Measurements from ENCODE around the gene CPA3. TPM values are rescaled to one million over a fixed set of nuclear protein-coding genes. Genes with fewer than 3 reads are reported as not detected.

Gene CPA3
- total RNA-seq, 2 experiments from 2014 or later = not detected

- no peaks in the 10 kb centered on the region for H3K36me3 Mint-ChIP-seq (ENCODE audit: low read depth)
- H3K27me3 Mint-ChIP-seq = peaks cover 15% of the 10 kb centered on the region
- CTCF ChIA-PET = interaction anchor here (1.0 to 5.6 kb wide), 7 partner anchors 11 to 483 kb away, joined by 3 to 69 read pairs (median 5); no protein-coding TSS in a partner anchor
- no peak for ATAC-seq
- intact Hi-C loops (cut with DNase I, micrococcal nuclease) = no loop called here
- DNase-seq = no peak
- H3K4me3 Mint-ChIP-seq = no peak overlapping the region
- H3K9me3 Mint-ChIP-seq (ENCODE audit: low read depth) = no peaks in the 10 kb centered on the region
- no peaks in the 10 kb centered on the region for H3K4me1 Mint-ChIP-seq
- POLR2A ChIA-PET = no interaction called here
- H3K27ac Mint-ChIP-seq = no peak overlapping the region
Observed at GRCh38 chr3:148863297-148863696, 1.8 kb upstream of the CPA3 start.

GRCh38 chr3:148863814-148864213, 1.3 kb upstream of the CPA3 start:
- ATAC-seq = no peak
- peaks cover 15% of the 10 kb centered on the region for H3K27me3 Mint-ChIP-seq
- intact Hi-C loops (cut with DNase I, micrococcal nuclease) = no loop called here
- no peak overlapping the region for H3K27ac Mint-ChIP-seq
- no peak for DNase-seq
- no peak overlapping the region for H3K4me3 Mint-ChIP-seq
- POLR2A ChIA-PET = no interaction called here
- no peaks in the 10 kb centered on the region for H3K4me1 Mint-ChIP-seq
- no peaks in the 10 kb centered on the region for H3K9me3 Mint-ChIP-seq (ENCODE audit: low read depth)
- H3K36me3 Mint-ChIP-seq (ENCODE audit: low read depth) = no peaks in the 10 kb centered on the region
- CTCF ChIA-PET = interaction anchor here (1.0 to 5.6 kb wide), 5 partner anchors 10 to 86 kb away, joined by 3 to 69 read pairs (median 5); no protein-coding TSS in a partner anchor

GRCh38 chr3:148866261-148866660, 1.2 kb downstream of the CPA3 start:
- H3K36me3 Mint-ChIP-seq (ENCODE audit: low read depth) = no peaks in the 10 kb centered on the region
- intact Hi-C loops (cut with DNase I, micrococcal nuclease) = no loop called here
- no peak overlapping the region for H3K27ac Mint-ChIP-seq

GRCh38 chr3:148873270-148873927, 8.3 kb downstream of the CPA3 start:
- Mint-ChIP-seq H3K27me3 (peaks cover 5% of the 10 kb centered on the region), H3K9me3 (ENCODE audit: low read depth) (no peaks in the 10 kb centered on the region), H3K36me3 (ENCODE audit: low read depth) (no peaks in the 10 kb centered on the region), H3K27ac (no peak overlapping the region), H3K4me1 (no peaks in the 10 kb centered on the region), H3K4me3 (no peak overlapping the region)
- intact Hi-C loops (cut with DNase I, micrococcal nuclease) = no loop called here
- ChIA-PET POLR2A (no interaction called here), CTCF (interaction anchor here (1.8 kb wide), 1 partner anchor 10 kb away, joined by 6 read pairs; no protein-coding TSS in a partner anchor)
- ATAC-seq = no peak
- no peak for DNase-seq

More at GRCh38 chr3:148866261-148866660, 1.2 kb downstream of the CPA3 start:
- CTCF ChIA-PET = interaction anchor here (0.9 to 2.3 kb wide), 3 partner anchors 10 to 89 kb away, joined by 3 to 7 read pairs (median 5); no protein-coding TSS in a partner anchor
- no peak overlapping the region for H3K4me3 Mint-ChIP-seq
- no peak for ATAC-seq
- no peaks in the 10 kb centered on the region for H3K9me3 Mint-ChIP-seq (ENCODE audit: low read depth)
- H3K4me1 Mint-ChIP-seq = no peaks in the 10 kb centered on the region
- H3K27me3 Mint-ChIP-seq = peaks cover 12% of the 10 kb centered on the region
- DNase-seq = no peak
- POLR2A ChIA-PET = no interaction called here

GRCh38 chr3:148873977-148874376, 8.9 kb downstream of the CPA3 start:
- peaks cover 5% of the 10 kb centered on the region for H3K27me3 Mint-ChIP-seq
- H3K4me3 Mint-ChIP-seq = no peak overlapping the region
- DNase-seq (no peak), ATAC-seq (no peak)
- intact Hi-C loops (cut with DNase I, micrococcal nuclease) = no loop called here
- no peaks in the 10 kb centered on the region for H3K9me3 Mint-ChIP-seq (ENCODE audit: low read depth)
- no peaks in the 10 kb centered on the region for H3K36me3 Mint-ChIP-seq (ENCODE audit: low read depth)
- ChIA-PET POLR2A (no interaction called here), CTCF (interaction anchor here (1.8 kb wide), 1 partner anchor 10 kb away, joined by 6 read pairs; no protein-coding TSS in a partner anchor)
- no peaks in the 10 kb centered on the region for H3K4me1 Mint-ChIP-seq
- no peak overlapping the region for H3K27ac Mint-ChIP-seq

- no peak overlapping the region for H3K27ac Mint-ChIP-seq
- H3K9me3 Mint-ChIP-seq (ENCODE audit: low read depth) = no peaks in the 10 kb centered on the region
- peaks cover 5% of the 10 kb centered on the region for H3K27me3 Mint-ChIP-seq
- intact Hi-C loops (cut with DNase I, micrococcal nuclease) = no loop called here
- ChIA-PET POLR2A (no interaction called here), CTCF (interaction anchor here (0.5 to 1.4 kb wide), 3 partner anchors 13 to 46 kb away, joined by 3 to 4 read pairs (median 3); no protein-coding TSS in a partner anchor)
- H3K4me1 Mint-ChIP-seq = no peaks in the 10 kb centered on the region
- H3K36me3 Mint-ChIP-seq (ENCODE audit: low read depth) = no peaks in the 10 kb centered on the region
- ATAC-seq (no peak), DNase-seq (no peak)
- no peak overlapping the region for H3K4me3 Mint-ChIP-seq
Observed at GRCh38 chr3:148878095-148878494, 13.0 kb downstream of the CPA3 start.

GRCh38 chr3:148879256-148879655, 14.2 kb downstream of the CPA3 start:
- peaks cover 7% of the 10 kb centered on the region for H3K27me3 Mint-ChIP-seq
- DNase-seq (no peak), ATAC-seq (no peak)
- H3K36me3 Mint-ChIP-seq (ENCODE audit: low read depth) = no peaks in the 10 kb centered on the region
- no peak overlapping the region for H3K4me3 Mint-ChIP-seq
- no peaks in the 10 kb centered on the region for H3K9me3 Mint-ChIP-seq (ENCODE audit: low read depth)
- CTCF ChIA-PET = interaction anchor here (0.6 to 1.4 kb wide), 2 partner anchors 17 to 18 kb away, joined by 3 to 4 read pairs; no protein-coding TSS in a partner anchor
- intact Hi-C loops (cut with DNase I, micrococcal nuclease) = no loop called here
- POLR2A ChIA-PET = no interaction called here
- H3K4me1 Mint-ChIP-seq = no peaks in the 10 kb centered on the region
- H3K27ac Mint-ChIP-seq = no peak overlapping the region

- no peaks in the 10 kb centered on the region for H3K9me3 Mint-ChIP-seq (ENCODE audit: low read depth)
- ChIA-PET POLR2A (no interaction called here), CTCF (interaction anchor here (0.6 to 1.1 kb wide), 3 partner anchors 13 to 19 kb away, joined by 3 to 5 read pairs (median 3); no protein-coding TSS in a partner anchor)
- intact Hi-C loops (cut with DNase I, micrococcal nuclease) = no loop called here
- peaks cover 4% of the 10 kb centered on the region for H3K27me3 Mint-ChIP-seq
- no peak overlapping the region for H3K27ac Mint-ChIP-seq
- ATAC-seq (no peak), DNase-seq (no peak)
- no peak overlapping the region for H3K4me3 Mint-ChIP-seq
- no peaks in the 10 kb centered on the region for H3K36me3 Mint-ChIP-seq (ENCODE audit: low read depth)
- H3K4me1 Mint-ChIP-seq = no peaks in the 10 kb centered on the region
Observed at GRCh38 chr3:148880681-148881080, 15.6 kb downstream of the CPA3 start.

GRCh38 chr3:148881286-148881685, 16.2 kb downstream of the CPA3 start:
- H3K4me3 Mint-ChIP-seq = no peak overlapping the region
- CTCF ChIA-PET = interaction anchor here (1.1 kb wide), 1 partner anchor 19 kb away, joined by 5 read pairs; no protein-coding TSS in a partner anchor
- ATAC-seq = no peak
- intact Hi-C loops (cut with DNase I, micrococcal nuclease) = no loop called here
- H3K4me1 Mint-ChIP-seq = no peaks in the 10 kb centered on the region
- H3K9me3 Mint-ChIP-seq (ENCODE audit: low read depth) = no peaks in the 10 kb centered on the region
- H3K36me3 Mint-ChIP-seq (ENCODE audit: low read depth) = no peaks in the 10 kb centered on the region
- peaks cover 4% of the 10 kb centered on the region for H3K27me3 Mint-ChIP-seq
- H3K27ac Mint-ChIP-seq = no peak overlapping the region
- POLR2A ChIA-PET = no interaction called here
- no peak for DNase-seq

- Mint-ChIP-seq H3K4me1 (no peaks in the 10 kb centered on the region), H3K9me3 (ENCODE audit: low read depth) (no peaks in the 10 kb centered on the region), H3K27me3 (peaks cover 4% of the 10 kb centered on the region), H3K36me3 (ENCODE audit: low read depth) (no peaks in the 10 kb centered on the region), H3K27ac (no peak overlapping the region), H3K4me3 (no peak overlapping the region)
- CTCF ChIA-PET = no interaction called here
- intact Hi-C loops (cut with DNase I, micrococcal nuclease) = no loop called here
- no peak for ATAC-seq
- POLR2A ChIA-PET = no interaction called here
- DNase-seq = no peak
Observed at GRCh38 chr3:148882288-148882687, 17.2 kb downstream of the CPA3 start.

GRCh38 chr3:148883163-148883562, 18.1 kb downstream of the CPA3 start:
- intact Hi-C loops (cut with DNase I, micrococcal nuclease) = no loop called here
- peaks cover 6% of the 10 kb centered on the region for H3K27me3 Mint-ChIP-seq
- ChIA-PET POLR2A (no interaction called here), CTCF (interaction anchor here (0.6 to 1.4 kb wide), 2 partner anchors 21 to 479 kb away, joined by 3 to 6 read pairs; no protein-coding TSS in a partner anchor)
- H3K9me3 Mint-ChIP-seq (ENCODE audit: low read depth) = no peaks in the 10 kb centered on the region
- no peak overlapping the region for H3K4me3 Mint-ChIP-seq
- no peaks in the 10 kb centered on the region for H3K36me3 Mint-ChIP-seq (ENCODE audit: low read depth)
- H3K4me1 Mint-ChIP-seq = no peaks in the 10 kb centered on the region
- ATAC-seq = no peak
- no peak for DNase-seq
- no peak overlapping the region for H3K27ac Mint-ChIP-seq

GRCh38 chr3:148884261-148884660, 19.2 kb downstream of the CPA3 start:
- DNase-seq (no peak), ATAC-seq (no peak)
- H3K4me3 Mint-ChIP-seq = no peak overlapping the region
- ChIA-PET POLR2A (no interaction called here), CTCF (interaction anchor here (1.4 kb wide), 1 partner anchor 22 kb away, joined by 6 read pairs; no protein-coding TSS in a partner anchor)
- peaks cover 8% of the 10 kb centered on the region for H3K27me3 Mint-ChIP-seq
- no peaks in the 10 kb centered on the region for H3K36me3 Mint-ChIP-seq (ENCODE audit: low read depth)
- intact Hi-C loops (cut with DNase I, micrococcal nuclease) = no loop called here
- H3K27ac Mint-ChIP-seq = no peak overlapping the region
- no peaks in the 10 kb centered on the region for H3K9me3 Mint-ChIP-seq (ENCODE audit: low read depth)
- H3K4me1 Mint-ChIP-seq = no peaks in the 10 kb centered on the region

Measured in activated CD4-positive, alpha-beta T cell treated with anti-CD3 and anti-CD28 coated beads for 36 hours (primary cell).